ENCODE measurements around the gene CCDC158. TPM values are rescaled to one million over a fixed set of nuclear protein-coding genes. Genes with fewer than 3 reads are reported as not detected.

CCDC158 gene
- total RNA-seq, 2 experiments from 2014 or later: not detected

DNA sequence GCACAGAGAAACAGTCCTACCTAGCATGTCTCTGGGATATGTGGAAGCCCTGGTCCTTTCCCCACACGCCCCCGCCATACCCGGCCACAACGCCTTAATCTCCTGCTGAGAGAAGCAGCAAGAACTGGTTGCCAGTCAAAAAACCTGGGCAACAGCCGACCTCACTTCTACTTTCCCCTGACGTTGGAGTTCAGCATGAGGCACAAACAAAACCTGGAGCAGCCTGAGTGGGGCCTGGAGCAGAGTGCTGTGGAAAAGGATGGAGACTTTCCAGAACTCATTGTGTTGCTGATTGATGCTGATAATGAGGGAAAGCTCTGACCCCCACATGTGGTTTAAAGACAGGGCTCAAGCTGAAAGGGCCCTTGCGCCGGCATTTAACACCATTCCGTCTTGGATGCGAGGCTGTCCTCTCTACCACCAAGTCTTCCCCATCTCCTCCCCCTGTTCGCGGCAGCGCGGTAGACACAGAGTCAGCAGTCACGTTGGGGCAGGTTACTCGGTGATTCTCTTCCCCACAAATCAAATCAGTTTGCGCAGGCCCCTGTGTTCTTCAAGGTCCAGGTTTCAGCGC lies 666 bp downstream of the CCDC158 start:
- Mint-ChIP-seq H3K4me3 (peak overlapping the region; percentile 50), H3K9me3 (peaks cover 2% of the 10 kb centered on the region), H3K27me3 (peaks cover 25% of the 10 kb centered on the region), H3K4me1 (ENCODE audit: low read depth) (peaks cover 4% of the 10 kb centered on the region), H3K27ac (no peak overlapping the region), H3K36me3 (ENCODE audit: low read depth) (no peaks in the 10 kb centered on the region)
- peak; percentile 3 for DNase-seq
- TF ChIP-seq, protein P1, sequence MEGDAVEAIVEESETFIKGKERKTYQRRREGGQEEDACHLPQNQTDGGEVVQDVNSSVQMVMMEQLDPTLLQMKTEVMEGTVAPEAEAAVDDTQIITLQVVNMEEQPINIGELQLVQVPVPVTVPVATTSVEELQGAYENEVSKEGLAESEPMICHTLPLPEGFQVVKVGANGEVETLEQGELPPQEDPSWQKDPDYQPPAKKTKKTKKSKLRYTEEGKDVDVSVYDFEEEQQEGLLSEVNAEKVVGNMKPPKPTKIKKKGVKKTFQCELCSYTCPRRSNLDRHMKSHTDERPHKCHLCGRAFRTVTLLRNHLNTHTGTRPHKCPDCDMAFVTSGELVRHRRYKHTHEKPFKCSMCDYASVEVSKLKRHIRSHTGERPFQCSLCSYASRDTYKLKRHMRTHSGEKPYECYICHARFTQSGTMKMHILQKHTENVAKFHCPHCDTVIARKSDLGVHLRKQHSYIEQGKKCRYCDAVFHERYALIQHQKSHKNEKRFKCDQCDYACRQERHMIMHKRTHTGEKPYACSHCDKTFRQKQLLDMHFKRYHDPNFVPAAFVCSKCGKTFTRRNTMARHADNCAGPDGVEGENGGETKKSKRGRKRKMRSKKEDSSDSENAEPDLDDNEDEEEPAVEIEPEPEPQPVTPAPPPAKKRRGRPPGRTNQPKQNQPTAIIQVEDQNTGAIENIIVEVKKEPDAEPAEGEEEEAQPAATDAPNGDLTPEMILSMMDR (IDR thresholded peaks at IDR 0.05): no peak
- ChIA-PET POLR2A (no interaction called here), CTCF (interaction anchor here (2.0 kb wide), 1 partner anchor 11 kb away, joined by 8 read pairs; no protein-coding TSS in a partner anchor)
- no peak for ATAC-seq
- intact Hi-C loops (cut with micrococcal nuclease): no loop called here

DNA sequence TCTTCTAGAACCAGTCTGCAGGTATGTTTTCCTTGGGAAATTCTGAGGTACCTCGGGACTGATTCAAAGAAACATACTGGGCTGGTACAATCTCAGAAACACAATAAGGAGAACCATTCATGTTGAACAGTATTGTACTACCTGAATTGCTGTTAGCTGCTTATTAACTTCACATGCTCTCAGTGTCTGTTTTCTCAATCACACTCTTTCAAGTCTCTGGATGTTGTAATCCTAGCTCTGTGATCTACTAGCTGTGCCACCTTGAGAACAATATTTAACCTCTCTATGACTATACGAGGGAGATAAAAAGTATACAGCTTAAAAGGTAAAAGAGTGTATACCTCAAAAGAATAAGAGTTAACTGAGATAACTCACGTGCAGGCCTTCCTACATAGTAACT lies 10.3 kb downstream of the CCDC158 start:
- H3K27me3 Mint-ChIP-seq: peaks cover 9% of the 10 kb centered on the region
- intact Hi-C loops (cut with micrococcal nuclease): no loop called here
- DNase-seq (no peak), ATAC-seq (no peak)
- H3K27ac Mint-ChIP-seq: no peak overlapping the region
- TF ChIP-seq, protein P1 (IDR thresholded peaks at IDR 0.05): no peak
- no peak overlapping the region for H3K4me3 Mint-ChIP-seq
- H3K9me3 Mint-ChIP-seq: no peaks in the 10 kb centered on the region
- no peaks in the 10 kb centered on the region for H3K36me3 Mint-ChIP-seq (ENCODE audit: low read depth)
- peaks cover 5% of the 10 kb centered on the region for H3K4me1 Mint-ChIP-seq (ENCODE audit: low read depth)
- ChIA-PET CTCF (interaction anchor here (1.5 kb wide), 1 partner anchor 33 kb away, joined by 4 read pairs; no protein-coding TSS in a partner anchor), POLR2A (no interaction called here)

DNA sequence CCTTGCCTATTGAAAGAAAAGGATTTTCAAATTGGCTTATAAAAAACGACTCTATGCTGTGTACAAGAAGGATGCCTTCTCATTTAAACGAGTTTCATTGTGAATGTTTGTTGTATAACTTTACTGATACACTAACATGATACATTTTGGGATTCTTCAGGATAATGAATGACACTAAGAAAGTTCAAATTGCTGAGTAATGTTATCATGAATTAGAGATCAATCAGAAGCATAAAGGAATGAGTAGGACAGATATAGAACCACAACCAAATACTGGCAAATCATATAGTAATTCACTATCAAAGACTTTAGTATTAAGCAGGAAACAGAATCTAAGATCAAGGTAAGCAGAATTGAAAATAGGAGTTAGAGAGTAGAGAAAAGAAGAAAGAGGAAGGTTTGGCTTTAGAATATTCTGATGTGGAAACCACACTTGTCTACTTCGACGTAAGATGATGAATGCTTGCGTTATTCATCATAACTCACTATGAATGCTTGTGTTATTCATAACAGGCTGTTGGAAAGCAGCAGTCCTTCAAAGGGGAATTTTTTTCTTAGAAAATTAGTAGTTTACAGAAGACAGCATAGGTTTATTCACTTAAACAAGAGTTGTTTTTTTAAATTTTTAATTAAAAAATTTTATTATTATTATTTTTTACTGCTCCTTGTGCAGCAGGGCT lies 13.4 kb downstream of the CCDC158 start:
- intact Hi-C loops (cut with micrococcal nuclease): no loop called here
- CTCF ChIA-PET: no interaction called here
- ATAC-seq (peak; percentile 61), DNase-seq (no peak)
- POLR2A ChIA-PET: no interaction called here
- TF ChIP-seq, protein P1 (IDR thresholded peaks at IDR 0.05): no peak
- Mint-ChIP-seq H3K4me1 (ENCODE audit: low read depth) (peaks cover 5% of the 10 kb centered on the region), H3K9me3 (no peaks in the 10 kb centered on the region), H3K27me3 (peaks cover 13% of the 10 kb centered on the region), H3K36me3 (ENCODE audit: low read depth) (no peaks in the 10 kb centered on the region), H3K27ac (no peak overlapping the region), H3K4me3 (no peak overlapping the region)

DNA sequence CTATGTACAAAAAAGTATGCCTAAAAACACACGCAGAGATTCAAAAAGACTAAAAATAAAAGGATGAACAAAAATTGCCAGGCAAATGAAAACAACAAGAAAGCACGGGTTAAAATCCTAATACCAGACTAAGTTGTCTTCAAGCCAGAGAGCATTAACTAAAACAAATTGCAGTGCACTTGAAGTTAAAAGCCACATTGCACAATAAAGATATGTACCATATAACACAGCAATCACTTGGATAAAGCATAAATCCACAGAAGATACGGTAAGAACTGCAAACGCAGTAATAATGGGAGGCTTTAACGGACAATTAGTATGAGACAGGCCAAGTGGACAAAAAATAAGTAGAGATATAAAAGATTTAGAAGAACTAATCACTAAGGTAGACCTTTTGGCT lies 14.9 kb downstream of the CCDC158 start:
- Mint-ChIP-seq H3K9me3 (no peaks in the 10 kb centered on the region), H3K4me3 (no peak overlapping the region), H3K4me1 (ENCODE audit: low read depth) (peaks cover 5% of the 10 kb centered on the region), H3K27me3 (peaks cover 16% of the 10 kb centered on the region), H3K27ac (no peak overlapping the region), H3K36me3 (ENCODE audit: low read depth) (no peaks in the 10 kb centered on the region)
- ATAC-seq (no peak), DNase-seq (no peak)
- ChIA-PET CTCF (no interaction called here), POLR2A (no interaction called here)
- TF ChIP-seq, protein P1 (IDR thresholded peaks at IDR 0.05): no peak
- intact Hi-C loops (cut with micrococcal nuclease): no loop called here

DNA sequence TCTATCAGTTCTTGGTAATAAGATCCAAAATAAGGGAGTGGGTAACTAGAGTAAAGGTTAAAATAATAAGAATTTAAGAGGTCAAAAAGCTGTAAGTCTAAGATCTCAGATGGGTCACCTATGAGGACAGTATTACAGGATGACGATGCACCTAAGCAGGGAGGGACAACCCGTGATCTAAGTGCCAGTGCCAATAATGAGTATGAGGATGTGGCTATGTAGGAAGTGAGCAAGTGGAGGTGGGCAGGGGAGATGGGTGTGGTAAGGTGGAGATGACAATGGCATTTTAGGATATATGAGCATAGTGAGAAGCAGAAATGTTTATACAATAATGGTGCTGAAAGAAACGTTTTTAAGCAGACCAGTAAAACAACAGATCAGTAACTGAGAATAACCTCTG lies 19.3 kb downstream of the CCDC158 start:
- ATAC-seq (no peak), DNase-seq (no peak)
- ChIA-PET CTCF (interaction anchor here (0.6 kb wide), 1 partner anchor 23 kb away, joined by 3 read pairs; no protein-coding TSS in a partner anchor), POLR2A (no interaction called here)
- H3K27me3 Mint-ChIP-seq: peaks cover 20% of the 10 kb centered on the region
- intact Hi-C loops (cut with micrococcal nuclease): no loop called here
- H3K9me3 Mint-ChIP-seq: peaks cover 5% of the 10 kb centered on the region
- TF ChIP-seq, protein P1 (IDR thresholded peaks at IDR 0.05): no peak
- H3K4me1 Mint-ChIP-seq (ENCODE audit: low read depth): no peaks in the 10 kb centered on the region
- no peak overlapping the region for H3K27ac Mint-ChIP-seq
- H3K36me3 Mint-ChIP-seq (ENCODE audit: low read depth): no peaks in the 10 kb centered on the region
- no peak overlapping the region for H3K4me3 Mint-ChIP-seq

Data from activated CD8-positive, alpha-beta T cell treated with anti-CD3 and anti-CD28 coated beads for 36 hours (primary cell).